GM18867 (cell line): ENCODE results near the gene MBOAT7.
"Not testable (repeated sequence)": the region's sequence is repeated elsewhere in the genome, so short reads cannot be mapped to it uniquely, and the experiment has no call there.

Experiments used
- ATAC-seq: cut with Tn5 transposase; IDR thresholded peaks from one replicate; pipeline ENCODE4 v1.9.1; 2021; ENCODE audit warnings: mild to moderate bottlenecking, moderate library complexity; ENCODE audit not compliant: unreplicated experiment

MBOAT7 gene

DNA sequence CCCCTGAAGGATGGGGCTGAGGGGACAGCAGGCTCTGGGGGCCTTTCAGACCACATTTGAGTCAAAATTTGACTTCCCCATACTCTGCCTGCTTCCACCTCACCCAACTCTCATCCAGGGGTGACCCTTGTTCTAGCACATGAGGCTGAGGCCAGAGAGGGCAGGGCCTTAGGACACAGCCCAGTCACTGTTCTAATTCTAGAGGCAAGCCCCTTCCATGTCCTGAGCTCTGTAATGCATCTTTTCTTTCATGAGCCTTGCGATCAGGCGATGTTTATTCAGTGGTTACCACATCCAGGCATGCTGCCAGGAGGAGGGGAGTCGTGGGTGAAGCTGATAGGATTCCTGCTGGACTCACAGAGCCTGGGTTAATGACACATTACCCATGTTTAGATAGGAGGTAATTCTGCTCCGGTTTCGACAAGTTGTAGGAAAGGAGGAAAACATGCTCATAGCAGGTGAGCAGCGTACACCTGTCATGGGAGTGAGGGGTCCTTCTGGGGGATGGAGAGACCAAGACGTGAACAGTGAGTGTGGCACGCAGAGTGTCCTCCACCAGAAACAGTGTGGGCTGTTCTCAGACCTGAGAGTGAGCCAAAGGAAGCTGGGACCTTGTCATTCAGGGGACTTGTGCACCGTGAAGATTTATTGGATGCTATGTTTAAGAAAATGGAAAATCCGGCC, 20.6 kb upstream of the MBOAT7 start:
- ATAC-seq = no peak

DNA sequence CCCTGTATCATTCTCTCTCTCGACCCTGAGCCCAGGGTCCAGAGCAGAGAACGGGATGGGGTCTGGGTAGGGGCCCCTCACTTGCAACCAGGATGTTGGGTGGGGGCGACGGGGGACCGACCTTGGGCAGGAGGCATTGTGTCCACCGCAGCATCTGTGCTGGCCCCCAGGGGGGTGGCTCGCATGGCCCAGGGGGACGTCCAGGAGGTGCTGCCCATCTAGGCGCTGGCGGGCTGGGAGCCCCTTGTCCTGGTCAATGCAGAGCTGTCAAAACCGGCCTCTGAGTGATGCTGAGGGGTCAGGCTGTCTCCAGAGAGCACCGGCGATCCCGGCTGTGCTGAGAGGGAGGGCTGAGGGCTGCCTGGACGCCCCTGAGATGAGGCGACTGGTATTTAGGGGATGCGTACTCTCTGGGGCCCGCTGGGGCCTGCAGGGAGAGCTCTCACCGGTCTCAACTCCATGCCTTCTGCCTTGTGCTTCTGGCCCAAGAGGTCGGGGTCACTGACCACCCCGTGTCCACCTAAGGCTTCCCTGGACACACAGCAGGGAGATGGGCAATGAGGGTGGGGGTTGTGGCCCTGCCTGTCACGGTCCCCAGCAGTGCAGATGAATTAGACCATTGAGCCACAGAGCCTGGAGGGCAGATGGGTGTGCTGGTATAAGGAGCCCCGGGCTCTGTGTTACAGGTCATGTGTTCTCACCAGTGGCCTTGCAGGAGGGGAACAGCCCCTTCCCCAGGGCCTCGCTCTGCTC, 19.9 kb upstream of the MBOAT7 start:
- no peak for ATAC-seq

DNA sequence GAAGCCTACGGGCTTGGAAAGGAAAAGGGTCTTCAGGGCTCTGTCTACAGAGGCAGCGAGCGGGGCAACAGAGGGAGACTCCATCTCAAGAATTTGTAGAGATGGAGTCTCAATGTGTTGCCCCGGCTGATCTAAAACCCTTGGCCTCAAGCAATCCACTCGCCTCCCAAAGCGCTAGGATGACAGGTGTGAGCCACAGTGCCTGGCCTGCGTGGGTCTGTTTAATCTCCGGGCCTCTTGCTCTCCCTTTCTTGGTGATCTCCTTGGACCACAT, 19.3 kb upstream of the MBOAT7 start:
- ATAC-seq = no peak

DNA sequence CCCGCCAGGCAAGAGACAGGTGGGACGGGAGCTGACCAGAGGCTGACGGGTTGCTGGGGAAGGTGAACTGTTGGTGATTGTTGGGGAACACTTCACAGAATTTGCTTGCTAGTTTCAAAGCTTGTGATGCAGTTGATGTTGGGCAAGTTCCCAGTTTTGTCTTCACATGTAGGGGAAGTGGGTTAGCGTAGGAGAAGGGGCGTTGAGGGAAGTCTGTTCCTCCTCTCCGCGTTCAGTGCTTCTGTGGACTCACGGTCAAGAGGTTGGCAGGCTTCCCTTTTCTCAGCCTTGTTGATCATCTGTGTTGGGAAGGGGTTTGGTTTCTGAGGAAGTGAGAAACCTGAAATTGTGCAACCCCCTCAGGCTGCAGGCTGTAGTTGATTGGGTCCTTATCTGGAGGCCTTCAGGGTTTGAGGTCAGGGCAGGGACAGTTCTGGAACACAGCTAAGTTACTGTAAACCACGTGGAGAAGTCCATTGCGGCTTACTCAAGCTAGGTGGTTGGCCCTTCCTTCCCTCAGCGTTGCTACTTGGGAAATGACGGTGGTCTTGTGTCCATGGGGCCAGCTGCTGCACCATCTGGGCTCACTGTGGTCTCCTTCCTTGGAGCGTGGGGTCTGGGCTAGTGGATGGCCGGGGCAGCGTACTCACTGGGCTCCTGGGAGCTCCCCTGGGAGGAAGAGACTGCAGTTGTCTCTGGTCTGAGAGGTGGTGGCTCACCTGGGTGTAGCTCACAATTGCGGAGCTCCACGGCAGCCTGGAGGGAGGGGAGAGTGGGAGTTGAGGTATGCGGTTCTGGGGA, 18.8 kb upstream of the MBOAT7 start:
- no peak for ATAC-seq

DNA sequence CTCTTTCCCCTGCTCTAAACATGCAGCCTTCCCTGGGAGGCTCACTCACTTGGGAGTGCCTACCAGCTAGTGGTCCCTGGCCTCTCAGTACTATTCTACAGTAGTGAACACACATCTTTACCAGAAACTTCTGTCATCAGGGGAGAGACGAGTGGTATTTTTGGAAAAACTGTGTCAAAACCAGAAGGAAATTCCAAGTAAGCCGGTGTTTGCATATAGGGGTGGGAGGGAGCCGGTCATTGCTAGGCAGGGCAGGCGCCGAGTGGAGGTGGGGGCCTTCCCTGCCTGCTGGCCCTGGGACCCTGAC, 18.2 kb upstream of the MBOAT7 start:
- no peak for ATAC-seq

DNA sequence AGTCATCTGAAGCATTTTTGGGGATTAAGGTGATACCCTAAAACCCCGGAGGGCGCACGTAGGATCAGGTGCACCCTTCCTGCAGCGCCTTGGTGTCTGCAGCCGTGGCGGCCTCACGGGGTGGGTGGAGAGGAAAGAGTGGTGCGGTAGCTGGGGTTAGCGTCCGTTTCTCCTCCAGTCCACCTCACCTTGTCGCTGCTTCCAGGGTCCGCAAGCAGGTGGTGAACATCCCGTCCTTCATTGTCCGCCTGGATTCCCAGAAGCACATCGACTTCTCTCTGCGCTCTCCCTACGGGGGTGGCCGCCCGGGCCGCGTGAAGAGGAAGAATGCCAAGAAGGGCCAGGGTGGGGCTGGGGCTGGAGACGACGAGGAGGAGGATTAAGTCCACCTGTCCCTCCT, 17.8 kb upstream of the MBOAT7 start:
- ATAC-seq = not testable (repeated sequence)

DNA sequence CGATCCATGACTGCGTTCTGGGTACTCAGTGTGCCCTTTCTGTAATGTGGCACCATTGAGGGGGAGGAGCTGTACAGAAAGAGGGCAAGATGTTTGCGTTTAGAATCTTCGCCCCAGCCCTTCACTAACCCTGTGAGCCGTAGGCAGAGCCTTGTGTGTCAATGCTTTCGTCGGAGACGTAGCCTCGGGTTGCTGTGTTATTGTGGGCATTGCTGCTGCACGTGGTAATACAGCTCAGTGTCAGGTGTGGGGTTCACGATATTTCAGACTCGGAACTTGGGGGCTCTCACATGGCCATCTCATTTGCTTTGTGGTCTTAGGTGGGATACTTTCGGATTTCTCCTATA, 17.4 kb upstream of the MBOAT7 start:
- no peak for ATAC-seq

DNA sequence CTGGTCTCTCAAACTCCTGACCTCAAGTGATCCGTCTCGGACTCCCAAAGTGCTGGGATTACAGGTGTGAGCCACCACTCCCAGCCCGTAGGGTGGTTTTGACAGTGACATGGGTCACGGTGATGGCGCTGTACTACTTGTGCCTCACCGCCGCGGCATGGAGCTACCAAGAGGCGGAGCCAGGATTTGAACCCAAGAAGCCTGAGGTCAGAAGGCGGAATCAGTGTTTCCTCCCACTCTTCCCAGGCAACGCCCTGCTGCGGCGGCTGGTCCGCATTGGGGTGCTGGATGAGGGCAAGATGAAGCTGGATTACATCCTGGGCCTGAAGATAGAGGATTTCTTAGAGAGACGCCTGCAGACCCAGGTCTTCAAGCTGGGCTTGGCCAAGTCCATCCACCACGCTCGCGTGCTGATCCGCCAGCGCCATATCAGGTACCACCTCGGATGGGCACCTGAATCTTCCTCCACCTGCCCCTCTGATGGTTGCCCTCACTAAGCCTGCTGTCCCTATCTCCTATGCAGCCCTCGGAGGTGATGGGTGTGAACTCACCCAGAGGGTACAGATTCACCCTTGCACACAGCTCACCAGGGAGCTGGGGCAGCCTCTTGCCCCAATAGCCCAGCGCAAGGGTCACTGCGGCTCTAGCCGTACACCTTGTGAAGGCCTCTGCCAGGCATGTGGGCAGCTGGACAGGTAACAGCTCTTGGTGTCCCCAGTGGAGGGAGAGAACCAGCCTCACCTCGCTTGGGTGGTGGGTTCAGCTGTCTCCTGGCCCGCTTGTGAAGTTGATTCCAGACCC, 16.9 kb upstream of the MBOAT7 start:
- no peak for ATAC-seq

DNA sequence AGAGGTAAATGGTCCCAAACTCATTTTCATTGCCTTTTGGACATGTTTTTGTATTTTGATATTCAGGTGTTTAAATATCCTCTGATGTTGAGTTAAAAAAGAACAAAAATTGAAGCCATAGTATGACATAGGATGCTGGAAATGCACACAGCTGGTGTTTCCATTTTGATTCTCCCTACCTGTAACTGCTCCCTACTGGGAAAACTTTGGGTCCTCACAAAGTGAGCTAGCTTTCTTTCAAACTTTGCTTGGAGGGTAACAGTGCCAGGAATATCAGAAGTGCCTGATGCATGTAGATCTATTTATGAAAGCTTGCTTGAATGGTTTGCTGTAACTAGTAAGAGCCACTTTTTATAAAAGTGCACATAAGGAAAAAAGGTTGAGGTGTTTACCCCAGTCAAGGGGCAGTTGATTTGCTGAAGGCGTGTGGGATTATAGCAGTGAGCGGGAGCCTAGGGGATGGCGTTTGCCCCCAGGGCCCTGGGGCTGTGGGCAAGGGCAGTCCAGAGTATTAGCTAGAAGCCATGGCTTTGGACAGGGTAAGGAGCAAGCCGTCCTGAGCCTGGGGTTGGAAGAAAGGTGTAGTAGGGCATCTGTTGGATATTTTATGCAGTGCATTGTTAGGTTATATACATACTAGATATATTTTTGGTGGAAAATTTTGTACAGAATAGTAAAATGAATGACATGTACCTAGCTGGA, 15.5 kb upstream of the MBOAT7 start:
- no peak for ATAC-seq

DNA sequence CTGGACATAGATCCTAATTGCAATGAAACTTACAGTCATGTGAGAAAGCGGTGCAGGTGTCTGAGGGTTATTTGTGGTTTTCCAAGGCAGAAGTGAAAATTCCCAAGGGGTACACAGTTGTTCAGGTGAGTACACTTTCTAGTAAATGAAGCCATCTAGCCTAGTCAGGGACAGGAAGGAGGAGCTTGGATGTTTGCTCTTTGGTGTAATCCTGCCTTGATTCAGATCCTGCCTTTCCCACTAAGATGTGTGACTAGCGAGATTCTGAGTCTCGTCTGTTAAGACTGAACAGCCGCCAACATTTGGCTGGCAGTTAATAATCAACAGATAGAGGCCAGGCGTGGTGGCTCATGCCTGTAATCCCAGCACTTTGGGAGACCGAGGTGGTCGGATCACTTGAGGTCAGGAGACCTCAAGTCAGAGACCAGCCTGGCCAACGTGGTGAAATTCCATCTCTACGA, 13.8 kb upstream of the MBOAT7 start:
- no peak for ATAC-seq

DNA sequence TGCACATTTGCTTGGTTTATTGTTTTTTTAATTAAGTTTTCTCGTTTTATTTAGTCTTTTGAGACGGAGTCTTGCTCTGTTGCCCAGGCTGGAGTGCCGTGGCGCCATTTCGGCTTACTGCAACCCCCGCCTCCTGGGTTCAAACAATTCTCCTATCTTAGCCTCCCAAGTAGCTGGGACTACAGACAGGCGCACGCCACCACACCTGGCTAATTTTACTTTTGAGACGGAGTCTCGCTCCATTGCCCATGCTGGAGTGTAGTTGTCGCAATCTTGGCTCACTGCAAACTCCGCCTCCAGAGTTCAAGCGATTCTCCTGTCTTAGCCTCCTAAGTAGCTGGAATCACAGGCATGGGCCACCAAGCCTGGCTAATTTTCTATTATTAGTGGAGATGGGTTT, 12.6 kb upstream of the MBOAT7 start:
- no peak for ATAC-seq

DNA sequence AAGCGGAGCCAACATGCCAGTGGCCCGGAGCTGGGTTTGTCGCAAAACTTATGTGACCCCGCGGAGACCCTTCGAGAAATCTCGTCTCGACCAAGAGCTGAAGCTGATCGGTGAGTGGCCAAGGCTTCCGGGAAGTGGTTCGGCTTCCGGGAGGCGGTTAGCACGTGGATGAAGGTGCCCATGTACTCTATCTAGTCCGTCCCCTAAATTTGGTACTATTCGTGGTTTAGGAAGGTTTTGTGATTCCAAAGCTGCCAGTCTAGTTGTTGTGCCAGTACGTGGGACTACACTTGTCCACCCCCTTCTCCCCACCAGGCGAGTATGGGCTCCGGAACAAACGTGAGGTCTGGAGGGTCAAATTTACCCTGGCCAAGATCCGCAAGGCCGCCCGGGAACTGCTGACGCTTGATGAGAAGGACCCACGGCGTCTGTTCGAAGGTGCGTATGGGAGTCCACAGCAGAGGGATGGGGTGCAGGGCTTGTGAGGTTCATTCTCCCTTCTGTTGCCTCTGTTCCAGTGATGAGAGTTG, 11.9 kb upstream of the MBOAT7 start:
- no peak for ATAC-seq

DNA sequence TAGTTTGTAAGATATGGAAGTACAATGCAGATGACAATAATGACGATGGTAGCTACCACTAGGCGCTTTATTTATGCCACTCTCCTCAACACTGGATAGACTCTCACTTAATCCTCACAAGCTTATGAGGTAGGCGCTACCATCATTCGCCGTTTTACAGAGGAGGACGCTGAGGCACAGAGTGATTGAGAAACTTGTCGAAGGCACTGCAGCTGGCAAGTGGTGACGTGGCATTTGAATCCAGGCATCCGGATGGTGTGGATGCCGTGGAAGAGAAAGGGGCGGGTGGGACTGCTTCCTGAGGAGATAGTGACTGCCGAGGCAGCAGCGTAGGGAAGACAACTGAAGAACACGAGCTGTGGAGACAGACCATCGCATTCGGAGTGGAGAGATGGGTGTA, 10.0 kb upstream of the MBOAT7 start:
- no peak for ATAC-seq

DNA sequence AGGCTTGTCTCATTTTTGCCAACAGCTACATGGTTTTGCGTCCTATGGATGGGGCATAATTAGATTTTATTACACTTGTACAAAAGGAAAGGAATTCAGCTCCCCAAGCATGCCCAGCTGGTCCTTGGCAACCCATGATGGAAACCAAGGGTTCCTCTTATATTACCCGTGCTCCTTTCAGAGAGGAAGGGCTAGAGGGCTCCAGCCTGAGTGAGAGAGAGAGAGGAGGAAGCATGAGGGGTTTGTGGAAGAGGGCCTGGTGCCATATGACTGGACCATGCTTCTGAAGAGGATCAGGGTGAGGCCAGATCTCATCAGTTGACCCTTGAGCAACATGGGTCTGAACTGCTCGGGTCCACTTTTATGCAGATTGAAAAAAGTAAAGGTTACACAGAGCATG, 7.7 kb upstream of the MBOAT7 start:
- ATAC-seq = no peak

DNA sequence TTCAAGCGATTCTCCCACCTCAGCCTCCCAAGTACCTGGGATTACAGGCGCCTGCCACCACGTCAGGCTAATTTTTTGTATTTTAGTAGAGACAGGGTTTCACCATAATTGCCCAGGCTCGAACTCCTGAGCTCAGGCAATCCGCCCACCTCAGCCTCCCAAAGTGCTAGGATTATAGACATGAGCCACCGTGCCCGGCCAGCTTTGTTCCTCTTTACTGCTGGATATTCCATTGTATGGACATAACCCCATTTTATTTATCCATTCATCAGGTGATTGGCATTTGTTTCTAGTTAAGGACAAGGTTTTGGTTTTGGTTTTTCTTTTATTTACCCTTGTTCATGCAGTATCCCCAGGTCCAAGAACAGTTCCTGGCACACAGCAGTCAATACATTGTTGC, 7.2 kb upstream of the MBOAT7 start:
- no peak for ATAC-seq

DNA sequence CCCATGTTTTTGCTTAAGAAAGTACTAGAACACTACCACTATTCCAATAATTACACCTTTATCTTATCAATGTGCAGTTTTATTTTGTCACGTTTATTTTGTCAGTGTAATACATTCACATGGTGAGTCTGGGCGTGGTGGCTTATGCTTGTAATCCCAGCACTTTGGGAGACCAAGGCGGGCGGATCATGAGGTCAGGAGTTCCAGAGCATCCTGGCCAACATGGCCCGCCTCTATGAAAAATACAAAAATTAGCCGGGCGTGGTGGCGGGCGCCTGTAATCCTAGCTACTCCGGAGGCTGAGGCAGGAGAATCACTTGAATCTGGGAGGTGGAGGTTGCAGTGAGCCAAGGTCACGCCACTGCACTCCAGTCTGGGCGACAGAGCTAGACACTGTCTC, 5.1 kb upstream of the MBOAT7 start:
- not testable (repeated sequence) for ATAC-seq

DNA sequence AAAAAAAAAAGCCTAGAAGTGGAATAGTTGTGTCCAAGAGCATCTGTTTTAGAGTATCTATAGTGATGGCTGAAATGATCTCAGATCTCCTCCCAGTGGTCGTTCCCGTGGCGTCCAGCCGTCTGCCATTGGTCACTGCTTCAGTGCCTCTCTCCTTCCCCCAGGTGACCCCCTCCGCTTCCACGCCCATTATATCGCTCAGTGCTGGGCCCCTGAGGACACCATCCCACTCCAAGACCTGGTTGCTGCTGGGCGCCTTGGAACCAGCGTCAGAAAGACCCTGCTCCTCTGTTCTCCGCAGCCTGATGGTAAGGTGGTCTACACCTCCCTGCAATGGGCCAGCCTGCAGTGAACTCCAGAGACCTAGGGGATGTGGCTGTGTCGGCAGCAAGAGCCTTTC, 3.6 kb upstream of the MBOAT7 start:
- ATAC-seq = no peak

DNA sequence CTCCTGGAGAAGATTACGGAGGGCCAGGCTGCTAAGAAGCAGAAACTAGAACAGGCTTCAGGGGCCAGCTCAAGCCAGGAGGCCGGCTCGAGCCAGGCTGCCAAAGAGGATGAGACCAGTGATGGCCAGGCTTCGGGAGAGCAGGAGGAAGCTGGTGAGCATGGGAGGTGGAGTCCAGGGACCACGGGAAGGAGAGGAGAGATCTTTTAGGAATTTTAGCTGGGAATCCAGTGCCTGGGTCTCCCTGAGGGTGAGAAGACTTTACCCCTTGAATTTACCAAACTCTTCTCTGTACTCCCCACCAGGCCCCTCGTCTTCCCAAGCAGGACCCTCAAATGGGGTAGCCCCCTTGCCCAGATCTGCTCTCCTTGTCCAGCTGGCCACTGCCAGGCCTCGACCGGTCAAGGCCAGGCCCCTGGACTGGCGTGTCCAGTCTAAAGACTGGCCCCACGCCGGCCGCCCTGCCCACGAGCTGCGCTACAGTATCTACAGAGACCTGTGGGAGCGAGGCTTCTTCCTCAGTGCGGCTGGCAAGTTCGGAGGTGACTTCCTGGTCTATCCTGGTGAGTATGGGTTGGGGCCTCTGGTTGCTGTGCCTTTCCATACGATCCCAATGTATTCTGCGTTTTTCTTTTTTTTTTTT, 2.6 kb upstream of the MBOAT7 start:
- no peak for ATAC-seq

DNA sequence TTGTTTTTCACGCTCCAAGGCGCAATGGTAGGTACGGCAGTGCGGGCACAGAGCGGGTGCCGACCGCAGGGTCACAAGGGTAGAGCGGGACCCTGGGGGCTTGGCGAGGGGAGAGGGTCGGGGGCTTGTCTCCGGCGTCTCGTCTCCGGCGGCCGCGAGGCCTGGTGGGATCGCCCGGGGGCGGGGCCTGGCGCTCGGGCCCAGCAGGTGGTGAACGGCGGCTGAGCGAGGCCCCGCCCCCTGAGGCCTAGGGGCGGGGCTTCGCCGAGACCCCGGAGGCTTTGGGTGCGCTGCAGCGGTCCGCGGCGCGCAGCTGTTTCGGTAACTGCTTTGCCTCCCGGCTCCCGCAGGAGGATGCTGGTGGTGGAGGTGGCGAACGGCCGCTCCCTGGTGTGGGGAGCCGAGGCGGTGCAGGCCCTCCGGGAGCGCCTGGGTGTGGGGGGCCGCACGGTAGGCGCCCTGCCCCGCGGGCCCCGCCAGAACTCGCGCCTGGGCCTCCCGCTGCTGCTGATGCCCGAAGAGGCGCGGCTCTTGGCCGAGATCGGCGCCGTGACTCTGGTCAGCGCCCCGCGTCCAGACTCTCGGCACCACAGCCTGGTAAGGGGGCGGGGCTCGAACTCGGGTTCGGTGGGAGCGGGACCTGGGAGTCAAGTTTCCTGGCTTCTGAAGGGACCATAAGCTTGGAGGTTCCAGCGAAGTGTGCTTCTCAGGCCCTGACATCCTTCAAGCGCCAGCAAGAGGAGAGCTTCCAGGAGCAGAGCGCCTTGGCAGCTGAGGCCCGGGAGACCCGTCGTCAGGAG, 1.8 kb upstream of the MBOAT7 start, which contains the start of gene TSEN34:
TSEN34 (plus strand) TSS at position 298 of the 800 bp plus-strand sequence; CDS start at position 355, 57 bp downstream.
- ATAC-seq = peak; percentile 26
